Thyroid gland (tissue), 4 donors: ENCODE data around the gene KRT77.

Source experiments
- POLR2A ChIP-seq, 2 donors: fragments of 450-650 bp; IDR thresholded peaks; one replicate each; pipeline ENCODE4 v1.6.1; 2017; ENCODE audit warnings: antibody characterized with exemption in 2 of 2, mild to moderate bottlenecking in 2 of 2, moderate library complexity in 1 of 2
- TF ChIP-seq, protein P1 (sequence below), 6 experiments: fragments of 200-600 bp in 3 of 6; fragments of 450-650 bp in 3 of 6; sonication (generic) in 3 of 6; IDR thresholded peaks; one replicate each; pipeline ENCODE4 v1.5.1; 2016 to 2019; ENCODE audit warnings: antibody characterized with exemption in 6 of 6, mild to moderate bottlenecking in 2 of 6, inconsistent platforms in 1 of 6, moderate library complexity in 1 of 6

DNA sequence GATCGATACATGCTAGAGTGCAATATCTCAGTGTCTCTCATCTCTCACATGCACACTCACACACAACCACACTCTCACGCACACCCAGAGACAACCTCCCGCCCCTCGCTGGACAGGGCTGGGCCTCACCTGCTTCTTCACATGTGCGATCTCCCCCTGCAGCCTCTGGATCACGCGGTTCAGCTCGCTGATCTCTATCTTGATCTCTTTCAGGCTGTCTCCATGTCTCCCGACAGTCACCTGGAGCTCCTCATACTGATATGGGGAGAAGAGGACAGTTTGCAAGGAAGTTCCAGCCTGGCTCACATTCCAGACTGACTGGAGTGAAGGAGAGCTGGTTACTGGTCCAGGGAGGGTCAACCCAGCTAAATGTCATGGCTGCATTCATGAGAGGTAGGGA, 55.7 kb downstream of the KRT77 start:
- TF ChIP-seq, protein P1, sequence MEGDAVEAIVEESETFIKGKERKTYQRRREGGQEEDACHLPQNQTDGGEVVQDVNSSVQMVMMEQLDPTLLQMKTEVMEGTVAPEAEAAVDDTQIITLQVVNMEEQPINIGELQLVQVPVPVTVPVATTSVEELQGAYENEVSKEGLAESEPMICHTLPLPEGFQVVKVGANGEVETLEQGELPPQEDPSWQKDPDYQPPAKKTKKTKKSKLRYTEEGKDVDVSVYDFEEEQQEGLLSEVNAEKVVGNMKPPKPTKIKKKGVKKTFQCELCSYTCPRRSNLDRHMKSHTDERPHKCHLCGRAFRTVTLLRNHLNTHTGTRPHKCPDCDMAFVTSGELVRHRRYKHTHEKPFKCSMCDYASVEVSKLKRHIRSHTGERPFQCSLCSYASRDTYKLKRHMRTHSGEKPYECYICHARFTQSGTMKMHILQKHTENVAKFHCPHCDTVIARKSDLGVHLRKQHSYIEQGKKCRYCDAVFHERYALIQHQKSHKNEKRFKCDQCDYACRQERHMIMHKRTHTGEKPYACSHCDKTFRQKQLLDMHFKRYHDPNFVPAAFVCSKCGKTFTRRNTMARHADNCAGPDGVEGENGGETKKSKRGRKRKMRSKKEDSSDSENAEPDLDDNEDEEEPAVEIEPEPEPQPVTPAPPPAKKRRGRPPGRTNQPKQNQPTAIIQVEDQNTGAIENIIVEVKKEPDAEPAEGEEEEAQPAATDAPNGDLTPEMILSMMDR (IDR thresholded peaks at IDR 0.05): no peak
- TF ChIP-seq POLR2A (IDR thresholded peaks at IDR 0.05): no peak
